ENCODE results near the gene TAF15.
A peak's percentile ranks its signal among the peaks of the same experiment; 100 is the strongest.

TAF15 gene

GRCh38 chr17:35889818-35890773 is 80.8 kb downstream of the TAF15 start:
- no peak overlapping the region for H3K4me3 ChIP-seq (replicated peaks; ENCODE audit: low read depth, low read length)
- peak; percentile 54 for DNase-seq (ENCODE audit: extremely low read depth, low read depth)
- TF ChIP-seq CTCF (IDR thresholded peaks at IDR 0.05; ENCODE audit: low read depth, low read length, missing control alignments) = no peak

- DNase-seq (ENCODE audit: extremely low read depth, low read depth) = no peak
- TF ChIP-seq CTCF (IDR thresholded peaks at IDR 0.05; ENCODE audit: low read depth, low read length, missing control alignments) = no peak
Measured at GRCh38 chr17:35890774-35891155, 81.5 kb downstream of the TAF15 start.

GRCh38 chr17:35891269-35891668 is 82.0 kb downstream of the TAF15 start:
- no peak for DNase-seq (ENCODE audit: extremely low read depth, low read depth)
- H3K4me3 ChIP-seq (replicated peaks; ENCODE audit: low read depth, low read length) = no peak overlapping the region
- no peak for TF ChIP-seq CTCF (IDR thresholded peaks at IDR 0.05; ENCODE audit: low read depth, low read length, missing control alignments)

More at GRCh38 chr17:35890774-35891155, 81.5 kb downstream of the TAF15 start:
- no peak overlapping the region for H3K4me3 ChIP-seq (replicated peaks; ENCODE audit: low read depth, low read length)

- DNase-seq (ENCODE audit: extremely low read depth, low read depth) = no peak
- no peak for TF ChIP-seq CTCF (IDR thresholded peaks at IDR 0.05; ENCODE audit: low read depth, low read length, missing control alignments)
- no peak overlapping the region for H3K4me3 ChIP-seq (replicated peaks; ENCODE audit: low read depth, low read length)
Measured at GRCh38 chr17:35892091-35893035, 83.1 kb downstream of the TAF15 start.

GRCh38 chr17:35893751-35894150 is 84.5 kb downstream of the TAF15 start:
- DNase-seq (ENCODE audit: extremely low read depth, low read depth) = no peak
- H3K4me3 ChIP-seq (replicated peaks; ENCODE audit: low read depth, low read length) = no peak overlapping the region
- no peak for TF ChIP-seq CTCF (IDR thresholded peaks at IDR 0.05; ENCODE audit: low read depth, low read length, missing control alignments)

GRCh38 chr17:35894206-35894605 is 84.9 kb downstream of the TAF15 start:
- TF ChIP-seq CTCF (IDR thresholded peaks at IDR 0.05; ENCODE audit: low read depth, low read length, missing control alignments) = no peak
- DNase-seq (ENCODE audit: extremely low read depth, low read depth) = no peak
- H3K4me3 ChIP-seq (replicated peaks; ENCODE audit: low read depth, low read length) = no peak overlapping the region
